Esophagus (tissue), 2 donors: ENCODE results near the gene CCNJ. TPM values are rescaled to one million over a fixed set of nuclear protein-coding genes. Genes with fewer than 3 reads are reported as not detected.

Experiments
- polyA plus RNA-seq, 2 donors: library from polyadenylated mRNA; stranded (reverse); fragments of 200-250 nt; gene quantifications; one replicate each; pipeline ENCODE4 v1.2.3, GENCODE V29; 2013
- donor health status: healthy with polysubstance abuse.
- donor health status: Bipolar disorder and iron deficiency.

Gene CCNJ
- polyA plus RNA-seq, 2 donors, result 1.4 to 1.9 TPM

Other genes starting within 250 kb of the CCNJ start
- gene CC2D2B, start 135.6 kb upstream of the CCNJ start, polyA plus RNA-seq, result under 1 TPM; 0.13 to 0.28 TPM
- 1 to 10 TPM; 3.4 to 5.5 TPM for gene ZNF518A, start 86.7 kb downstream of the CCNJ start, polyA plus RNA-seq
- gene BLNK, start 228.0 kb downstream of the CCNJ start, polyA plus RNA-seq, result 10 to 100 TPM; 46.8 to 51.1 TPM